HT1080 (cell line): ENCODE data around the gene SRP9. TPM values are rescaled to one million over a fixed set of nuclear protein-coding genes. Genes with fewer than 3 reads are reported as not detected.
"Not testable (repeated sequence)": the region's sequence is repeated elsewhere in the genome, so short reads cannot be mapped to it uniquely, and the experiment has no call there.

Source experiments
- DNase-seq: peaks from one replicate; pipeline ENCODE4 v3.0.0-alpha.2; 2015; ENCODE audit warnings: low read depth
- total RNA-seq: library from RNA; depleted of rRNA; stranded (reverse); fragments of >200 nt; shearing (Covaris generic); gene quantifications from 2 replicates; pipeline ENCODE4 v1.2.3, GENCODE V29; 2014

The SRP9 gene
- total RNA-seq, 1 experiment from 2014 or later, result 241 TPM

DNA sequence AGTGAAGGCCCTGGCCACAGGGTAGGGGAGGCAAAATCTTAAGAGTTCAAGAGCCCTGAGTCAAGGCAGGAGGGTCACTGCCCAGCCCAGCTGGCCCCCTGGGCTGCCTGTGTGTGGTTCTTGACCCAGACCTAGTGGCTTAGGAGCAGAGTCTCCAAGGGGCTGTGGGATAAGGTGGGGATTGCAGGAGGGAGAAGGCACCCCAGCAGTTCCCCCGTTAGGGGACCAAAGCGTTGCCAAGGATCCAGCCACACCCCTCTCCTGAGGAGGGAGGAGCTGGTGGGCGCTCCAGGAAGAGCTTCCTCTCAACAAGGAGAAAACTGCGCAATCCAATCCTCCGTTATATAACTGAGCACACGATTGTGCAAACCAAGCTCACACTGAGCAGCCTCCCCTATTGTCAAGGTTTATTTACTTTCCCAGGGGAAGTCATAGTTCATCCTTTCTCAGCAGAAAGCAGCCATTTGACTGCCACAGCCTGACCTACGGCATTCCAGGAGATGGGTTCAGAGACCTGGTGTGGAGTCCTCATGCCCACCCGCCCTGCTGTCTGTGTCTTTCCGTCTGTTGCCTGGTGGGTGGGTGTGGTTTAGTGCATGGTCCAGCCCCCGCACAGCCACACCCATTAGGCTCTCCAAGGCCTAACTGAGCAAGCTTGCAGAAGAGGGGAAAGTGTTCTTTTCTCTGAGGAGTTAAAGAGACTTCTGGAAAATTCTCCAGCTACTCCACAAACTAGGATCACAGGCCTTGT lies 35.8 kb downstream of the SRP9 start:
- DNase-seq, result no peak

DNA sequence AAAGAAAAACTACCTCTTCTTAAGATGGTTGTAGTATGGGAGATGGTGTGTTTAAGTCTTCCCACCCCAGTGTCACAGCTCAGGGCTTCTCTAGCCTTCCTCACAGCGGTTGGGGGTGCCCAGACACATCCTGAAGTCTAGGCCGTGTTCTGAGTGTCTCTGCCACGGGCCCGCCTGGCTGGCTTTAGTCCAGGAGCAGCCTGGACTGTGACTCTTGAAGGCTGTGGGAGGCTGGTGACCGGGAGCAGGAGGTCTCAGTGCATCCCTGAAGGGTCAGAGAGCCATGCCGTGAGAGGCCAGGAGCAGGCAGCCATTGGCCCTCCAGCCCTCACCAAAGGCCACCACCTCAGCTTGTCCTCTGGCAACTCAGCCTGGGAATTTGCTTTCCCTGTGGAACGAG lies 36.8 kb downstream of the SRP9 start:
- DNase-seq, result no peak

DNA sequence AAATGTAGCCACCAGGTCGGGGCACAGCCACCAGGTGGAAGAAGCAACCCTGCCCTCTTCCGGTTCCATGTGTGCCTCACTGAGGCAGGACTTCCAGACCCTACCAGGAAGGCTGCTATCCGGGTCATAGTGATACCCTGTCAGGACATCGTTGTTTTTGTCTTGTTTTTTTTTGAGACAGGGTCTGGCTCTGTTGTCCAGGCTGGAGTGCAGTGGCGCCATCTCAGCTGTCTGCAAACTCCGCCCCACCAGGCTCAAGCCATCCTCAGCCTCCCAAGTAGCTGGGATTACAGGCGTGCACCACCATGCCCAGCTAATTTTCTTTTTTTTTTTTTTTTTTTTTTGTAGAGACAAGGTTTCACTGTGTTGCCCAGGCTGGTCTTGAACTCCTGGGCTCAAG lies 37.5 kb downstream of the SRP9 start:
- not testable (repeated sequence) for DNase-seq

GRCh38 chr1:225815526-225816178 lies 38.0 kb downstream of the SRP9 start:
- DNase-seq, result no peak

DNA sequence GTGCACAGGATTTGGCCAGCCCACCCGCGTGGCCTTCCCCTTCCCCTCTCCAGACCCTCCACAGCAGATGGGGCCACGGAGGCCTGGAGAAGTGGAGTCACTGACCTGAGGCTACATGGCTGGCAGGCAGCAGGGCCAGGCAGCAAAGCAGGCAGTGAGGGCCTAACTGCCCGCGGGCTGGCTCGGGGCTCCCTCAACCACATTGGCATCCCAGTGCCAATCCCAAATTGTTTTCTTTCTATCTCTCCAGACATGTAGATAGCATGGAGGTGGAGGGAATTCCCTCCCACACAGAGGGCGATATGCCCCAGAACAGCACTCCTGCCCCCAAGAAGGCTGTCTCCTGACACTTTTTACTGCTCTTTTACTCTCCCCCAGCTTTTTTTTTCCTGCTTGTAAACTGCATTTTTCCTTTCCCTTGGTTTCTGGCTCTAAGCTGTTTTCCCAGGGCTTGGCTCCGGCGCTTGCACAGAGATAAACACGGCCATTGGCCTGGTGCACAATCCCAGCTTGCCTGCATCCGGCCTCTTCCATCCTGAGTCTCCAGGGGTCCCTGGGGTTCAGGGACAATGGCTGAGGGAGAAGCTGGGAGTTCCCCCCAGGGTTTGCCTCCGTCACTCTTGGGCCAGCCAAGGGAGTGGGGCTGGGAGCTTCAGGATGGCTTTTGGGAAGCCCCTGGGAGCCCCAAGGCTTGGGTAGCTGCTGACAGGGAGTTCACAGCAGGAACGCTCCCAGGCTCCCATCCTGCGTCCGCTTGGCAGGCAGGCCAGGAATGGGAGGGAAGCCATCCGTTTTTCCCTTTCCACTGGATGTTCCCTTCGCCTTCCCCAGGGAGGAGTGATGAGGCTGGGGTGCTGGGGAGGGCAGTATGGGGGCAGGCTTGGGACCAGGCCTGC lies 39.3 kb downstream of the SRP9 start:
- no peak for DNase-seq

GRCh38 chr1:225817611-225818061 lies 40.0 kb downstream of the SRP9 start:
- peak; percentile 79 for DNase-seq

GRCh38 chr1:225818229-225818628 lies 40.6 kb downstream of the SRP9 start:
- no peak for DNase-seq

- no peak for DNase-seq
Observed at GRCh38 chr1:225819346-225820192, 41.9 kb downstream of the SRP9 start.

DNA sequence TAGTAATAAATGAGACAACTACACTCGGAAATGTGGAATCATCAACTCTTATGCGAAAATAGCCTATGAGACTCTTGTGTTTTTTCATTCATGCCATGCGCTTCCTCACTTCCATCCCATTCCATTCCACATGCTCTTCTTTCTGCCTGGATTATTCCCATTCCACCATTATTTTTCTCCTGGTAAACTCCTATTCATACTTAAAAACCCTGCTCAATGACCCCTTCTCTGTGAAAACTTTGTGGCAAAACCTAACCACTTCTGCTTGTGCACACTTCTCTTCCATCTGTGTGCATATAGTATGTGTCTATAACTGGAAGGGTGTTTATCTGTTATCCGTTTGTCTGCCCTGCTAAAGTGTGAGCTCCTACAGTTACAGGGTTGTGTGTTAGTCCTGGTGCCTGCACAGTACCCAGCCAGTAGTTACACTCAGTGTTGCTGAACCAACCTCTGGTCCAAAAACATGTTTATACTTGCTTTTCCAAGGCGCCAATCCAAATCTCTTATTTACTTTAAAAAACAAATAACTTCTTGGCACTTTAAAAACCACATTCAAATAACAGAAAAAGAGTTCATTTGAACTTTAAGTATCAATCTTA lies 43.0 kb downstream of the SRP9 start:
- DNase-seq, result no peak

- no peak for DNase-seq
Observed at GRCh38 chr1:225822655-225823403, 45.2 kb downstream of the SRP9 start.

DNA sequence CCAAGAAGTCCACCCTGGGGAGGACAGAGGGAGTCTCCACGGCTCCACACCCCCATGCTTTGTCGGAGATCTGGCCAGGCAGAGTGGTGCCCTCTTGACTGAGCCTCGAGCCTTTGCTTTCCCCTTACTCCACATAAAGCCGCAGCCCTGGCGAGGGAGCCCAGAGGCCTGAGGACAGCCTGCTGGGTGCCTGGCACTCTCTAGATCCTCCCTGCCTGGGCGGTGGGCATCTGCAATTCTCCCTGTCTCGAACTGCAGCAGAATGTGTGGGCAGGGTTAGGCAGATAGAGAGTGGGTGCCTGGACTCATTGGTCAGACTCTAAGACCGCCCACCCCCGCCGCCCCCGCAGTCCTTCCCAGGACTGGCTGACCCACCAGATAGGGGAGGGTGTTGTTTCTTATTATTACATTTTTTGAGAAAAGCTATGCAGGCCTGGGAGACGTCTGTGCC lies 46.2 kb downstream of the SRP9 start:
- DNase-seq, result no peak

DNA sequence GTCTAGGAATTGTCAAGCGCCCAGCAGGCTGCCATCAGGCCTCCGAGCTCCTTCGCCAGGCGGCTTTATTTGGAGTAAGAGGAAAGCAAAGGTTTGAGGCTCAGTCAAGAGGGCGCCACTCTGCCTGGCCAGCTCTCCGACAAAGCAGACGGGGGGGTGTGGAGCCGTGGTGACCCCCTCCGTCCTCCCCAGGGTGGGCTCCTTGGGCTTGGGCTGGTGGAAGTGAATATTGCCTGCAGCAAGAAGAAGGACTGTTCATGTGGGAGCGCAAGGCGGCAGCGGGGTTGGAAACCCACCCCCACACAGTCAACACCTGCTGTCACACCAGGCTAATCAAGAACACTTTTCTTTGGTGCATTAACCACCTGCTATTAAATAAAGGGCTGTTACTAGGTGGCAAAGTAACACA lies 46.9 kb downstream of the SRP9 start:
- no peak for DNase-seq

DNA sequence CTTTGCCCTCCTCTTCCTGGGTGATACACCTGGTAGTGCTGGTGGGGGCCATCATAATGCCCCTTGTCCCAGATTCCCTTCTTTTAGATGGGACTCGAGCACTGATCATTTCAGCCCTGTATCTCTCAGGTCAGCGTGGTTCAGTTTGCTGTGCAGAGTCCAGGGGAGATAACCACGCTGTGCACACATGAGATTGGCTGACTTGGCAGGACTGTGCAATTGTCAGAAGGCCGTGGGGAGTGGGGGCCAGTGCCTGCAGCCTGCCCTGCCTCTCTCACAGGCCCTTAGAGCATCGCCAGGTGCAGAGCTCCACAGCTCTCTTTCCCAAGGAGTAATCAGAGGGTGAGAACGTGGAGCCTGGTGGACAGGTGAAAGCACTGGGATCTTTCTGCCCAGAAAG lies 47.5 kb downstream of the SRP9 start:
- no peak for DNase-seq

DNA sequence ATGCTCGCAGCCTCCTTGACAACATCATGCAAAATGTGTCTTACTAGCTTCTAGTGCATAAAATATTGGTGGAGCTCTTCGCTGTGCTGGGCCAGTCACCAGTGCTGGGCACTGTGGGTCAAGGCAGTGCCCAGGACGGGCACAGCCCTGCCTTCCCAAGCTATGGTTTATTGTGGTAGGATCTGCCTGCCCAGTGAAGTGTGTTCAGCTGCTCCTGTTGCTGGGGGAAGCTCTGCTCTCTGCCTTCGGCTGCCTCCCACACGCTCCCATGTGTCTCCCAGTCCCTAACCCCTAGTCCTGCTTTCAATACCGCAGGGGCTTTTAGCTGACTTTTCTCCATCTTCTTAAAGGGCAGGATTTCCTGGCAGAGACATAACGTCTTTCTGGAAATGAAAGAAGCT lies 48.0 kb downstream of the SRP9 start:
- DNase-seq, result no peak

DNA sequence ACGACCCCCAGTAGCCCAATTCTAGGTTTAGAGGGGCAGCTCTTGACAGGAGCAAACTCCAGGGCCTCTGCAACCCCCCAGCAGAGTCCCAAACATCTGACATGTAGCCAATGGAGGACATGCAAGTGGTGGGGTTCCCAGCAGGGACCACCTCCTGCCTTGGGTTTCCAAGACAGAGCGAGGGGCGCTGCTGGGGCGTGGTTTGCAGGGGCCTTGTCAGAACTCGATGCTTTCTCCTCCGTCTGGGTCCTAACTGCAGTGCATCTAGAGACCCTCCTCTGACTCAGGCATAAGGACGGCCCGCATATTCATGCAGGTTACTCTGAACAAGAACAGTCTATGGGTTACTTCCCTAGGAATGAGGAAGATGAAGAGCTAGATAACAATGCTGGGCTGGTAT lies 49.5 kb downstream of the SRP9 start:
- no peak for DNase-seq

DNA sequence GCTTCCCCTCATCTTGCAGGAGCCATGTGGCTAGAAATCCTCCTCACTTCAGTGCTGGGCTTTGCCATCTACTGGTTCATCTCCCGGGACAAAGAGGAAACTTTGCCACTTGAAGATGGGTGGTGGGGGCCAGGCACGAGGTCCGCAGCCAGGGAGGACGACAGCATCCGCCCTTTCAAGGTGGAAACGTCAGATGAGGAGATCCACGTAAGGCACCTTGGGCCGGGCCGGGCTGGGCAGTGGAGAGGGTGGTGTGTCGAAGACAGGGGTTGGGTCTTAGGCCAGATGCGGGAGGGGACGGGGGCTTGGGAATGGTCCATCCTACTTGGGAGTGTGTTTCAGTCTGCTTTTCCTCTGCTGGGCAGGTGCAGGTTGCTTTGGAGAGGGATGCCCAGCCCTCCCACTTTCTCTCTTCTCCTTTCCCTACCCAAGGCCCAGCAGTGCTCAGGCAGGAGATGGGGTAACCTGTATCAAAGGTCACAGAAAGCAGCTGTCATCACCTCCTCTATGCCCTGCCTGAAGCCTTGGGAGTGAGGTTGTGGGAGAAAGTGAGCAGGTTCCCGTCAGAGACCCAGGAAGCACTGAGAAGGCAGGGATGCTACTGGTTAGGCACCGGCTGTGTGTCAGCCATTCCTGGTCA lies 51.2 kb downstream of the SRP9 start:
- DNase-seq, result no peak

GRCh38 chr1:225830841-225831240 lies 53.2 kb downstream of the SRP9 start:
- DNase-seq, result no peak

- peak; percentile 8 for DNase-seq
Observed at GRCh38 chr1:225834417-225835329, 57.0 kb downstream of the SRP9 start.
